ENCODE measurements around the gene ATP1A3.
A peak's percentile ranks its signal among the peaks of the same experiment; 100 is the strongest.
"Not testable (repeated sequence)": the region's sequence is repeated elsewhere in the genome, so short reads cannot be mapped to it uniquely, and the experiment has no call there.

ATP1A3 gene

DNA sequence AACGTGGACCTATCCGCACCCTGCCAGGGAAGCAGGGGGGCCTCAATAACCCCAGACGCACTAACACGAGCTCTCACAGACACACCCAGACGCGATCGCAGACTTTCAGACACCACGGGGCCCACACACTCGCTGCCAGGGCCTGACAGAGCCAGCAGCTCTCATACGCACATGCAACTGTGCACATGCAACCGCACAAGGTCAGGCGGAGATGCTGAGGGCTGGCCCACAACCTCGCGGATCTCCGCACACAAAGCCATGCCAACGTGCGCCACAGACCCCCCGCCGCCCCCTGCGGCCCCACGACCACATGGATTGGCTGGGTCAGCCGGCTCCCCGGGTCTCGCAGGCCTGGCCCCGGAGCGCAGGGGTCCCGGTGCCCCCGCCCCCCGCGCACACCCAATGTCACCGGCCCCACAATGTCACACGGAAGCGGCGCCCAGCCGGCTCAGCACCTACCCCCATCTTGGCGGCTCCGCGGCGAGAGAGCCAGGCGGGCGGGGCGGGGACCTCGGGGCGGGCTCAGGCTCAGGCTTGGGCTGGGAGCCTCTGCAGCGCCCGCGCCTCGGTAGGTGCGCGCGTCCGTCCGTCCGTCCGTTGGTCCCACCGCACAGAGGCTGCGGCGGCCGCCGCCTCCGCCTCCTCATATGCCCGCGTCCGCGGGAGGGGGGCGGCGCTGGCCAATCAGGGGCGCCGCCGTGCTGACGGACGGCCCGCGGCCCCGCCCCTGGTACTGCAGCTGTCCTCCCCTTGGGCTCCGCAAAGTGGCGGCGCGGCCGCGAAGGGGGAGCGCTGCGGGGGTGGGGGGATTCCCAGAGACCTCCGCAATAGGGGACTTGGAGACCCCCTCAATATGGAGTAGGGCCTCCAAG lies at the start of gene ATP1A3:
Gene ATP1A3 (minus strand): TSS at position 619 of the 872 bp plus-strand sequence. CDS start 154 bp downstream, at position 465.
- peak; percentile 76 for DNase-seq

DNA sequence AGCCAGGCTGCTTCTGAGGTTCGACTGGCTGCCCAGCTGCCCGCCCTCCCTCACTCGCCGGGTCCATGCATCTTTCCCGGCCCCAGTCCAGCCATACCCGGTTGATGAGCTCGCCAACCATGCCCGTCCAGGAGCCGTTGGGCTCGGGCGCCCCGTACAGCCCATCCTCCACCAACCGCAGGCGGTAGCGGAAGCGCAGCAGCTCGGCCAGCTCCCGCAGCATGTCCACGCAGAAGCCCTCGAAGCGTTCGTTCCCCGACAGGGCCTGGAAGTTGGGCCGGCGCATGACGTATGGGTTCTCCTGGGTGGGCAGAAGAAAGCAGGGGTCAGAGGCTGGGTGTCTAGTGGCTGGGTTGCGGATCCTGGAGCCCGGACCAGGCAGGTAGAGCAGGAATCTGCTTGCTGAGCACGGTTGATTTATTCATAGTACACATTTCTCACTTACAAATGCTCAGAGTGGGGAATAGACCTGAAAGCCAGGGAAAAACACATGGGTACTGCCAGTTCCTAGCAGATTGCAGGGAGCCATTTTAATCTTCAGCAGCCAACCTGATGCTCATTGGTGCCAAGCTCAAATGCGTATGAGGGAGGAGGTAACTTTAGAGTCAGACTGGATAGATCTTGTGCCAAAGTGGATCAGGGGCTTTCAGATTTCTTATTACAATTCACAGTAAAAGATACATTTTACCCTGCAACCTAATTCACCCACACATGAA lies 48.6 kb upstream of the ATP1A3 start:
- no peak for DNase-seq

DNA sequence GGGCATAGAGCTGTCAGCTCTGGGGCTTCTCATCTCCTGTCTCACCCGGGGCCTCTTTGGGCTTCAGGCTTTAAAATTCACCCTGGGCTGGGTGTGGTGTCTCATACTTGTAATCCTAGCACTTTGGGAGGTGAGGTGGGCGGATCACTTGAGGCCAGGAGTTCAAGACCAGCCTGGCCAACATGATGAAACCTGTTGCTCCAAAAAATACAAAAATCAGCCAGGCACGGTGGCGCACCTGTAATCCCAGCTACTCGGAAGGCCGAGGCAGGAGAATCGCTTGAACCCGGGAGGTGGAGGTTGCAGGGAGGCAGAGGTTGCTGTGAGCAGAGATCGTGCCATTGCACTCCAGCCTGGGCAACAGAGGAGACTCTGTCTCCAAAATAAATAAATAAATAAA lies 46.5 kb upstream of the ATP1A3 start:
- not testable (repeated sequence) for DNase-seq

DNA sequence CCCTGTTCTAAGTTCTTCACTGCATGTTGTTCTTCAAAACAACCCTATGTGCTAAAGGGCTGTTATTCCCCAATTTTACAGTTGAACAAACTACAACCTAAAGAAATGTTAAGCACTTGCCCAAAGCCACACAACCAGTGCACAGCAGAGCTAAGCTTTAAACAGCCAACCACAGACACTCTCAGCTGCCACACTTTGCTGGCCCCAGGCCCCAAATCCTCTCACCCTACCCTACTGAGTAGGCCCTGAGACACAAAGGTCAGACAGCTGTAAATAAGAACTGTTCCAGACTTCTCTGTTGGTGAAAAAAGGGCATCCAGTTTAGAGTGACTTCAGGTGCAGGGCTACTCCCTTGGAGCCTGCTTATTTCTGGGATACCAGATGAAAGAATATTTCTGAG lies 46.0 kb upstream of the ATP1A3 start:
- no peak for DNase-seq

DNA sequence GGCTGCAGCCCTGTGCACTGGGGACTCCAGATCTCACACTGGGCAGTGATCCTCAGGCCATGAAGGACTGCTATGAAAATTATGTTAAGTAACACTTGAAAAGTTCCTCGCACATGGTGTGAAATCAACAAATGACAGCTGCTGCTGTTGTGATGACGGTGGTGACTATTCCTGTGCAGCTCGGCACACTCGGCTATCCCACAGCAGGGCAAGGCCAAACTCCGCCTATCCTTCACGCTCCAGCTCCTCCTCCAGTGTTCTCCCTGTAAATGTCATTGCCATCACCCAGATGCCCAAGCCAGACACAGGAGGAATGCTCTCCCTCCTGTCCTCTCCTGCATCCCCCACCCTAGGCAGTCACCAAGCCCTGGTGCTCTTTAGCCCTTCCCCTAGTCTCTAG lies 44.6 kb upstream of the ATP1A3 start:
- no peak for DNase-seq

DNA sequence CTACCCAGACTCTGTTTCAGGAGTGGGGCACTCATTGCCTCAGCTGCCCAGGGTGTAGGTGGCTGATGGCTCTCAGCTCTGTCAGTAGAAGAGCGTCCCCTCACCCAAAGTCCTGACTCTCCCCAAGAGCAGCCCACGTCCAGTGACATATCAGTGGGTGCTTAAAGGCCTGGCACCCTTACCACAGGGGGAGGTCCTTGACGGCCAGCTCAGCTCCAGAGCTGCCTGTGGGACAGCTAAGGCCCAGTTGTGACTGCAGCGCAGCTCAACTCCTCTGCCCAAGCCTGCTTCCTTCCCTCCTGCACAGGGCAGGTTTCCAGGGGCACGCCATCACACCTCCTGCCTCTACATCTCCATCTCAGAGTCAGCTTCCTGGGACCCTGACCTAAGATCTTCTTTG lies 43.6 kb upstream of the ATP1A3 start:
- DNase-seq = no peak

DNA sequence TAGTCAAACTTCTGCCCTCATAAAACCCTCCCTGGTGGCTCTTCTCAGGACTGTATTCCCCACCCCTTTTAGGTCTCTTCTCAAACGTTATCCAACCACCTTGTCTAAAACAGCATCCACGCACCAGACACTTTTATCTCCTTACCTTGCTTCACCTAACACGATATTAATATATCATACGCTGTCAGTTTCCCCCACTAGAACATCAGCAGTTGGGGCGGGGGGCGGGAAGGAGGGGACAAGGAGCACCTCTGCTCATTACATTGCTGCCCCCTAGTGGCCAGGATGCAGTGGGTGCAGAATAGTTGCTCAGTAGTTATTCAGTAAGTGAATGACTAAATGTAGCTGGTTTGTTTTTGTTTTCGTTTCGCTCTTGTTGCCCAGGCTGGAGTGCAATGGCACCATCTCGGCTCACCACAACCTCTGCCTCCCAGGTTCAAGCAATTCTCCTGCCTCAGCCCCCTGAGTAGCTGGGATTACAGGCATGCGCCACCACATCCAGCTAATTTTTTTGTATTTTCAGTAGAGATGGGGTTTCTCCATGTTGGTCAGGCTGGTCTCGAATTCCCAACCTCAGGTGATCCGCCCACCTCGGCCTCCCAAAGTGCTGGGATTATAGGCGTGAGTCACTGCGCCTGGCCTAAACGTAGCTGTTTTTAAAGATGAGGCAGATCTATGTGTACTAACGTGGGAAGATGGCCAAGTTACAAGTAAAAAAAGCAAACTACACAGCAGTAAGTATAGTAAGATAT lies 40.8 kb upstream of the ATP1A3 start:
- DNase-seq = peak; percentile 67

DNA sequence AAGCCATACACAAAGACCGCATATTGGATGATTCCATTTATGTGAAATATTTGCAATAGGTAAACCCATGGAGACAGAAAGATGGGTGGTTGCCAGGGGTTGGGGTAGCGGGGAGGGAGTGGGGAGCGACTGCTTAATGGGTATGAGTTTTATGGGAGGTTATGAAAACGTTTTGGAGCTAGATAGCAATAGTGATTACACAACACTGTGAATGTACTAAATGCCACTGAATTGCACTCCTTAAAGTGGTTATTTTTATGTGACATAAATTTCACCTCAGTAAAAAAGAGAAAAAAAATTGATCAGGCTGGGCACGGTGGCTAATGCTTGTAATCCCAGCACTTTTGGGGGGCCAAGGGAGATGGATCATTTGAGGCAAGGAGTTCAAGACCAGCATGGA lies 39.4 kb upstream of the ATP1A3 start:
- DNase-seq = no peak

DNA sequence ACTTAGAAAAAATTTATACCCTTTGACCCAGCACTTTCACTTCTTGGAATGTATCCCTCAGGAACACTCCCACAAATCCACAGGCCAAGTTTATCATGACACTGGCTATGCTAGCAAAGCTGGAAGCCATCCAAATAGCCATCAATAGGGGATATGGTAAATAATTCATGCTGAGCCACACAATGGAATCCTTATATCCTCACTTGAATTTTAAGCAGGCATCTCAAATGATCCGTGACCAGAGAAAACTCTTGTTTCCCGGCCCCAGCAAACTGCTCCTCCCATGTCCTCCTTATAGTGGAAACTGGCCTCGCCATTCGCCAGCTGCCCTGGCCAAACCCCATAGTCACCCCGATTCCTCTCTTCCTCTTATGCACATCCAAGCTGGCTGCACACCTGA lies 38.4 kb upstream of the ATP1A3 start:
- DNase-seq = peak; percentile 99

DNA sequence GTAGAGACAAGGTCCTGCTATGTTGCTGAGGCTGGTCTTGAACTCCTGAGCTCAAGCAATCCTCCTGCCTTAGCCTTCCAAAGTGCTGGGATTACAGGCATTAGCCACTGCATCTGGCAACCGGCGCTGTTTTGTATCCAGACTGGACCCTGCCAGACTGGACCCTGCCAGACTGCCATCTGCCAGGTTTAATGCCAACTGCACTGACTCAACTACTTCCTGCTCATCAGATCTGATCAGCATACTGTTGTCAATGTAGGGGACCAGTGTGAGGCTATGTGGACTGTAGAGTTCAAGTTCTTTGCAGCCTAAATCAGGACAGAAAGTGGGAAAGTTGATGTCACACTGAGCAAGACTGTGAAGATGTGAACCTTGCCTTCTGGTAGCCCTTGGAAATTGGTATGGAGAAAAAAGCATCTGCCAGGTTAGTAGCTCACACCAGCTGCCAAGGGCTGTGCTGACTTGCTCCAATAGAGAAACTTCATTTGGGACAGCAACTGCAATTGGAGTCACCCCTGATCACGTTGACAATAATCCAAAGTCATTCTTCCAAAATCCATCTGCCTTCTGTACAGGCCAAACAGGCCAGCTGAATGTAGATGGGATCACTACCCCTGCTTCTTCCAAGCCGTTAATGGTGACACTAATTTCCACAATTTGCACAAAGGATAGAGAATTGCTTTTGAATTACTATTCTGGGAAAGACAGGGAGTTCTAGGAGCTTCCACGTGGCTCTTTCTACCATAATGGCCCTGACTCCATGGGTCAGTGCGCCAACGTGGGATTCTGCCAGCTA lies 36.8 kb upstream of the ATP1A3 start:
- DNase-seq = no peak

DNA sequence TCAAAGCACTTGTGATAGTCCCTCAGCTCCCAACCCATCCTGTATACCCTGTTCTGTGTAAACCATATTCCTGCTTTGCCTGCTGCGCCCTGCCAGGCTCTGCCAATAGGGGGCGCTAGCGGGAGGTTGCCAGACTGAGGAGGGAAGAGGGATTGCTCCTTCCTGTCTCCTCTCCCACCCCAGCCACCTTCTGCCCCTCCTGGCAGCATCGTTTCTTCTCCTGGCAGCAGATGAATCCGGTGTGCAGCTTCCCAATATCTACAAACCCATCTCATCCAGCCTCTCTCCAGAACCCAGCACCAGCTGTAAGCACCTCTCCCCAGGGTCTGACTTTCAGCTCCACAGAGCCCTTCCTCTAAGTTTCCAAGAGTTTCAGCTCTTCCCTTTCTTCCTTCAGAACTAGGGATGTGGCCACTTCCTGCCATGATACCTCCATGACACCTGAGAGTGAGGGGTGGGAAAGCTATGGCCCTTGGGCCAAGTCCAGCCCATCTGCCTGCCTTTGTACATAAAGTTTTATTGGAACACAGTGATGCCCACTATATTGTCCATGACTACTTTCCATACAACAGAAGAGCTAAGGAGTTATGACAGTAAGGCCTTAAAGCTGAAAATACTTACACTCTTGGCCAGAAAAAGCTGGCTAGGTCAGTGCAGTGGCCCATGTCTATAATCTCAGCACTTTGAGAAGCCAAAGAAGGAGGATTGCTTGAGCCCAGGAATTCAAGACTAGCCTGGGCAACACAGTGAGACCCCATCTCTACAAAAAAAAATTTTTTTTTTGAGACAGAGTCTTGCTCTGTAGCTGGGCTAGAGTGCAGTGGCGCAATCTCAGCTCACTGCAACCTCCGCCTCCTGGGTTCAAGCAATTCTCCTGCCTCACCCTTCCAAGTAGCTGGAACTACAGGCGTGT lies 34.5 kb upstream of the ATP1A3 start:
- DNase-seq = no peak

DNA sequence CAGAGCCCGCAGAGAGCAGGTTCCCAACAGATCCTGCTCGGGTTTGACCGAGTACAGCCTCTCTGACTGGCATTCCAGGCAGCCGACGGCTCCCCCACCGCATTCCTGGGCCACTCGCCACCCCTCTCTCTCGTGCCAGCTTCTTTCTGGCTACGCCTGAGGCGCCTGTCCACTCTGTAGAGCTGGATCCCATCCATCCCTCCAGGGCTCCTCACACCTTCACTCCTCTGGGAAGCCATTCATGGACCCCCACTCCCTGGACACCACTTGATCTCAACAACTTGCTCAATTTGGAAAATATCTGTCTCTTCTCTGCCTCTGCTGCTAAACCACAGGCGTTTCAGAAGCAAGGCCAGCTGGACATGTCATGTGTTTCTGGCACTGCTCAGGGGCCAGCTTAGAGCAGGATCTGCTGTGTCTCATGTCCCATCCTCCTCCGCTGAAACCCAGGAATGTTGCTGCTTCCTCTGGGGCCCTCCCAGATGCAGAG lies 30.6 kb upstream of the ATP1A3 start:
- no peak for DNase-seq

DNA sequence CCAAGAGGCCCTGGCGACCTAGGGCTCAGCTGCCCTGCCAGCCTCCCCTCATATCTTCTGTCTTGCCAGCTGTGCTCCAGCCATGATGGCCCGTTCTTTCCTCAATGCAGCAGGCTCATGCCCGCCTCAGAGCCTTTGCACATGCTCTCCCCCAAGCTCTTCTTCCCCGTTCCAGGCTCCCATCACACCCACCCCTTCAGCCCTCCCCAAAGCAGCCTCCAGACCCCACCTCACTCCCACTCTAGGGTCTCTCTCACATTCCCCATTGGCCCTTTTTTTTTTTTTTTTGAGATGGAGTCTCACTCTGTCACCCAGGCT lies 29.9 kb upstream of the ATP1A3 start:
- DNase-seq = no peak

DNA sequence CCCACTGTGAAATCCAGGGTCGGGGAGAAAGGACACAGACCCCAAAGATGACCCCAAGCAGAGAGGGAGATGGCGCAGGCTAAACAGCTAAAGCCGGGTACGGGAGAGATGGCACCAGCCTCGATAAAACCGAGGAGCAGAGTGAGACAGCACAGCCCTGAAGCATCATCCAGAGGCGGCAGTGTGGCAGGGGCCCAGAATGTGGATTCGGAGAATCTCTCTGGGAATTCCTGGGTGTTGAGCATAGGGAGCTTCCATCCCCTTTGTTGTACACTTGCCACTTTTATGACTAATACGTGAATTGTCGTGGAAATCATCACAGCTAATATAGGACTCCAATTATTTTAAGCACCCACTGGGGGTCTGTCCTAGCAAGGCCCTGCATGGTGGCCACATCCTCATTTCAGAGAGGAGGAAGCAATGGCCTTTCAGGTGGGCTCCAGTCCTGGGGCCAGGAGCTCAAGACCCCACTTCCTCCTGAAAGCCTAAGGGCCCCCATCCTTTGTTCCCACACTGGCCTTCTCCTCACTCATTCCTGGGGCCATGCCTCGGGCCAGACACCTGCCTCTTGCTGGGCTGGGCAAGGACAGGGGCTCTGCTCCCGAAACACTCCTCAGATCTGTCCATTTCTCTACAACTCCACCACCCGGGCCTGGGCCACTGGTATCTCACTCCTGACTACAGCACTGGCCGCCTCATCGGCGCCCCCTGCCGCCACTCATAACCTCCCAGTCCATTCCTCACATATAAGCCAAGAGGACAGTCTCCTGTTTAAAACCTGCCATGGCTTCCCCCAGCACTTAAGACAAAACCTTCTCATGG lies 29.3 kb upstream of the ATP1A3 start:
- DNase-seq = peak; percentile 31

DNA sequence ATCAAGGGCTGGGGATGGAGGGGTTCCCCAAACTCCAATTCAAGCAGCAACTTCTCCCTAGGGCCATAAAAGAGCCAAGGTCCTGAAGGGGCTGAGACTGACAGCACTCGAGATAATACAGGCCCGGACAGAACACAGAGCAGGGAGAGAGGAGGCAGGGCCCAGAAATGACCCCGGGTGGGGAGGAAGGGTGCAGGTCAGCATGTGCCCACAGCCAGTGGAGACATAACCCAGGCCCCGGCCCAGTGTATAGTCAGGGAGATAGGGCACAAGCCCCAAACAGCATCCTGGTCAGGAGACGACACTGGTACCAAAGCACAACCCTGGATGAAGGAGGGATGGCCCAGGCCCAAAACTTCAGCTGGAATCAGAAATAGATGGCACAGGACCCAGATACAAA lies 28.6 kb upstream of the ATP1A3 start:
- DNase-seq = no peak

DNA sequence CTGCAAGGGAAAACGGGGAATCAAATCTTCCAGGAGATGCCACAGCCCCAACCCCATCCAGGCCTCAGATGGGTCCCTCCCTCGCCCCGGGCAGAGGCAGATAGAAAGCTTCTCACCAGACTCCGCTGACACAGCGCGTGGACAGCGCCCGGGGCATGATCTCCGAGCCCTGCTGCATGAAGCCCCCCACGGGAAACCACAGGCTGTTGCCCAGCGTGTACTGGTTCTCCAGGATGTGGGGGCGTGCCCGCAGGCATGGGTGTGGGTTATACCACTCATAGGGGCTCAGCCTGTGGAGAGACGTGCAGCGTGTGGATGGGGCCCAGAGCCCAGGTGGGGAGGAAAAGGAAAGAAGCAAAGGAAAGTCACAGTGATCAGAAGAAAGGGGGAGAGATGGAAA lies 27.2 kb upstream of the ATP1A3 start:
- DNase-seq = no peak

DNA sequence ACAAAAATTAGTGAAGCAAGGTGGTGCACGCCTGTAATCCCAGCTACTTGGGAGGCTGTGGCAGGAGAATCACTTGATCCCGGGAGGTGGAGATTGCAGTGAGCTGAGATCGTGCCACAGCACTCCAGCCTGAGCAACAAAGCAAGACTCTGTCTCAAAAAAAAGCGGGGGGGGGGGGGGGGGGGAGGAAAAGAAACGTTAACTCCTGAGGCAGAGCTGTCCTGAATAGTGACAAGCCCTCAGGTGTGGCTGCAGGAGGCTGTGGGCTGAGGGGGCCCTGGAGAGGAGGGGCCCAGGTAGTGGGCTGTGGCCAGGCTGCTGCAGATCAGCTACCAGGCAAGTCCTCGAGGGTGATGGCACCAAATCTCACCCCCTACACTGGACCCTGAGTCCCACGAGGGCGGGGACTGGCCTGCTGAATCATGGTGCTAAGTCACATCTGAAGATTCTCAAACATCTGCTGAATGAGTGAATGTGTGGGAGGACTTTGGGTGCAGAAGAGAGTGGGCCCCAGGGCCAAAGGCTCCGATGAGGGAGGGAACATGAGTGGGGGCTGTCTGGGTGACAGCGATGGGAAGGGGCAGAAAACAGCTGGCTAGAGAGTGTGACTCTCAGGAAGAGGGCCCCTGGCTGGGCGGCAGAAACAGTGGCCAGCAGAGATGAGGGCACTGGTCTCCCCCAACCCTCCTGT lies 24.6 kb upstream of the ATP1A3 start:
- DNase-seq = no peak

DNA sequence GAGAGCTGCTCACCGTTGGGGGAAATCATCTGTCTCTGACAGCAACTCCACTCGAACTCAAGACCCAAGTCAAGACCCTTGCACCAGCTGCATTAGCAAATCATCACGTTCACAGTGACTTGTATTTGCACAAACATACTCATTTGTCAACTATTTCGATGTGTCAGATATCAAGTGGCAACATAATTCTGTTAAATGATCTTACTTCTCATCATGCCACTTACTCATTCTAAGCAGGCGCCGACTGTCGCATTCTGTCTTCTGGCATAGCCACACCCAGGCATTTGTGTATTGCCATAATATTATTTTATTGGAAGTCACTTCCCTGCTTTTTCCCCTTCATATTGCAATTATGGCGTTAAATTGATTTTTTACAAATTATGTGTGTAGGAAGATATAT lies 23.0 kb upstream of the ATP1A3 start:
- no peak for DNase-seq

DNA sequence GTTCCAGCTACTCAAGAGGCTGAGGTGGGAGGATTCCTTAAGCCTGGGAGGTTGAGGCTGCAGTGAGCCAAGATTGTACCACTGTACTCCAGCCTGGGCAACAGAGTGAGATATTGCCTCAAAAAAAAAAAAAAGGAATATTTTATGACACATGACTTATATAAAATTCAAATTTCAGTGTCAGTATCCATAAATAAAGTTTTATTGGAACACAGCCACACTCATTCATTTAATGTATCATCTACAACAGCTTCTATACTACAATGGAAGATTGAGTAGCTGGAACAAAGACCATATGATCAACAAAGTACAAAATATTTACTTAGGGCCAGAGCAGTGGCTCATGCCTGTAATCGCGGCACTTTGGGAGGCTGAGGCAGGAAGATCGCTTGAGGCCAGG lies 18.7 kb upstream of the ATP1A3 start:
- DNase-seq = not testable (repeated sequence)
